Measurements from ENCODE around the gene NHLRC1. TPM values are rescaled to one million over a fixed set of nuclear protein-coding genes. Genes with fewer than 3 reads are reported as not detected.

The NHLRC1 gene
- total RNA-seq, 2 experiments from 2014 or later: 0.21 to 0.32 TPM

- H3K27ac Mint-ChIP-seq: no peak overlapping the region
- CTCF ChIA-PET: no interaction called here
- peaks cover 12% of the 10 kb centered on the region for H3K4me1 Mint-ChIP-seq (ENCODE audit: low read depth)
- no peak for DNase-seq
- no peak for ATAC-seq
- peaks cover 13% of the 10 kb centered on the region for H3K36me3 Mint-ChIP-seq (ENCODE audit: low read depth)
- POLR2A ChIA-PET: no interaction called here
- H3K9me3 Mint-ChIP-seq (ENCODE audit: insufficient read depth): no peaks in the 10 kb centered on the region
- no peaks in the 10 kb centered on the region for H3K27me3 Mint-ChIP-seq (ENCODE audit: low read depth)
- H3K4me3 Mint-ChIP-seq: no peak overlapping the region
Observed at GRCh38 chr6:18136260-18136659, 13.8 kb upstream of the NHLRC1 start.

GRCh38 chr6:18135171-18135570, 12.7 kb upstream of the NHLRC1 start:
- H3K27ac Mint-ChIP-seq: no peak overlapping the region
- H3K27me3 Mint-ChIP-seq (ENCODE audit: low read depth): no peaks in the 10 kb centered on the region
- ChIA-PET POLR2A (no interaction called here), CTCF (no interaction called here)
- no peaks in the 10 kb centered on the region for H3K9me3 Mint-ChIP-seq (ENCODE audit: insufficient read depth)
- ATAC-seq (no peak), DNase-seq (no peak)
- H3K36me3 Mint-ChIP-seq (ENCODE audit: low read depth): peaks cover 9% of the 10 kb centered on the region
- no peak overlapping the region for H3K4me3 Mint-ChIP-seq
- peaks cover 12% of the 10 kb centered on the region for H3K4me1 Mint-ChIP-seq (ENCODE audit: low read depth)

GRCh38 chr6:18132346-18132745, 9.9 kb upstream of the NHLRC1 start:
- Mint-ChIP-seq H3K9me3 (ENCODE audit: insufficient read depth) (no peaks in the 10 kb centered on the region), H3K27ac (no peak overlapping the region), H3K27me3 (ENCODE audit: low read depth) (no peaks in the 10 kb centered on the region), H3K4me1 (ENCODE audit: low read depth) (peaks cover 12% of the 10 kb centered on the region), H3K4me3 (no peak overlapping the region), H3K36me3 (ENCODE audit: low read depth) (peaks cover 4% of the 10 kb centered on the region)
- POLR2A ChIA-PET: no interaction called here
- CTCF ChIA-PET: interaction anchor here (1.2 kb wide), 1 partner anchor 10 kb away, joined by 3 read pairs; the partner anchor contains the start of gene NHLRC1
- ATAC-seq (no peak), DNase-seq (no peak)

GRCh38 chr6:18126121-18126520, 3.6 kb upstream of the NHLRC1 start:
- ATAC-seq (no peak), DNase-seq (no peak)
- Mint-ChIP-seq H3K4me3 (no peak overlapping the region), H3K4me1 (ENCODE audit: low read depth) (peaks cover 8% of the 10 kb centered on the region), H3K9me3 (ENCODE audit: insufficient read depth) (no peaks in the 10 kb centered on the region), H3K36me3 (ENCODE audit: low read depth) (no peaks in the 10 kb centered on the region), H3K27me3 (ENCODE audit: low read depth) (peaks cover 18% of the 10 kb centered on the region), H3K27ac (no peak overlapping the region)
- CTCF ChIA-PET: interaction anchor here (1.0 kb wide), 1 partner anchor 11 kb away, joined by 3 read pairs; no protein-coding TSS in a partner anchor
- POLR2A ChIA-PET: no interaction called here

GRCh38 chr6:18121580-18122127, 823 bp downstream of the NHLRC1 start:
- peaks cover 8% of the 10 kb centered on the region for H3K4me1 Mint-ChIP-seq (ENCODE audit: low read depth)
- H3K4me3 Mint-ChIP-seq: peak overlapping the region; percentile 52
- H3K27me3 Mint-ChIP-seq (ENCODE audit: low read depth): peaks cover 47% of the 10 kb centered on the region
- H3K9me3 Mint-ChIP-seq (ENCODE audit: insufficient read depth): no peaks in the 10 kb centered on the region
- DNase-seq: no peak
- CTCF ChIA-PET: interaction anchor here (0.8 to 1.6 kb wide), 6 partner anchors 11 to 144 kb away, joined by 3 to 7 read pairs (median 4); partner anchors contain the start of gene TPMT
- POLR2A ChIA-PET: no interaction called here
- H3K27ac Mint-ChIP-seq: no peak overlapping the region
- no peaks in the 10 kb centered on the region for H3K36me3 Mint-ChIP-seq (ENCODE audit: low read depth)
- ATAC-seq: no peak

GRCh38 chr6:18119236-18119635, 3.2 kb downstream of the NHLRC1 start:
- H3K36me3 Mint-ChIP-seq (ENCODE audit: low read depth): no peaks in the 10 kb centered on the region
- H3K9me3 Mint-ChIP-seq (ENCODE audit: insufficient read depth): no peaks in the 10 kb centered on the region
- DNase-seq (no peak), ATAC-seq (no peak)
- H3K27me3 Mint-ChIP-seq (ENCODE audit: low read depth): peaks cover 45% of the 10 kb centered on the region
- ChIA-PET POLR2A (no interaction called here), CTCF (no interaction called here)
- H3K4me1 Mint-ChIP-seq (ENCODE audit: low read depth): peaks cover 25% of the 10 kb centered on the region
- H3K27ac Mint-ChIP-seq: no peak overlapping the region
- no peak overlapping the region for H3K4me3 Mint-ChIP-seq

- ChIA-PET POLR2A (no interaction called here), CTCF (no interaction called here)
- H3K36me3 Mint-ChIP-seq (ENCODE audit: low read depth): no peaks in the 10 kb centered on the region
- H3K4me3 Mint-ChIP-seq: no peak overlapping the region
- H3K27ac Mint-ChIP-seq: no peak overlapping the region
- H3K9me3 Mint-ChIP-seq (ENCODE audit: insufficient read depth): no peaks in the 10 kb centered on the region
- H3K4me1 Mint-ChIP-seq (ENCODE audit: low read depth): peaks cover 26% of the 10 kb centered on the region
- ATAC-seq (no peak), DNase-seq (no peak)
- H3K27me3 Mint-ChIP-seq (ENCODE audit: low read depth): peaks cover 51% of the 10 kb centered on the region
Observed at GRCh38 chr6:18118330-18118729, 4.1 kb downstream of the NHLRC1 start.

- ChIA-PET CTCF (no interaction called here), POLR2A (no interaction called here)
- H3K4me1 Mint-ChIP-seq (ENCODE audit: low read depth): peaks cover 19% of the 10 kb centered on the region
- H3K9me3 Mint-ChIP-seq (ENCODE audit: insufficient read depth): no peaks in the 10 kb centered on the region
- no peaks in the 10 kb centered on the region for H3K36me3 Mint-ChIP-seq (ENCODE audit: low read depth)
- ATAC-seq (no peak), DNase-seq (no peak)
- H3K27me3 Mint-ChIP-seq (ENCODE audit: low read depth): peaks cover 51% of the 10 kb centered on the region
- no peak overlapping the region for H3K27ac Mint-ChIP-seq
- no peak overlapping the region for H3K4me3 Mint-ChIP-seq
Observed at GRCh38 chr6:18117136-18117535, 5.3 kb downstream of the NHLRC1 start.

- CTCF ChIA-PET: interaction anchor here (0.7 kb wide), 1 partner anchor 10 kb away, joined by 3 read pairs; no protein-coding TSS in a partner anchor
- ATAC-seq (peak; percentile 78), DNase-seq (peak; percentile 57)
- H3K4me1 Mint-ChIP-seq (ENCODE audit: low read depth): peaks cover 18% of the 10 kb centered on the region
- H3K9me3 Mint-ChIP-seq (ENCODE audit: insufficient read depth): no peaks in the 10 kb centered on the region
- H3K27me3 Mint-ChIP-seq (ENCODE audit: low read depth): peaks cover 58% of the 10 kb centered on the region
- H3K4me3 Mint-ChIP-seq: peak overlapping the region; percentile 39
- peak overlapping the region; percentile 3 for H3K27ac Mint-ChIP-seq
- POLR2A ChIA-PET: no interaction called here
- H3K36me3 Mint-ChIP-seq (ENCODE audit: low read depth): no peaks in the 10 kb centered on the region
Observed at GRCh38 chr6:18115356-18115755, 7.1 kb downstream of the NHLRC1 start.

GRCh38 chr6:18110162-18110561, 12.3 kb downstream of the NHLRC1 start:
- Mint-ChIP-seq H3K4me1 (ENCODE audit: low read depth) (peaks cover 9% of the 10 kb centered on the region), H3K36me3 (ENCODE audit: low read depth) (peaks cover 3% of the 10 kb centered on the region), H3K27me3 (ENCODE audit: low read depth) (peaks cover 44% of the 10 kb centered on the region), H3K4me3 (no peak overlapping the region), H3K27ac (no peak overlapping the region), H3K9me3 (ENCODE audit: insufficient read depth) (peaks cover 17% of the 10 kb centered on the region)
- no peak for ATAC-seq
- no peak for DNase-seq
- CTCF ChIA-PET: no interaction called here
- POLR2A ChIA-PET: no interaction called here

- peaks cover 3% of the 10 kb centered on the region for H3K36me3 Mint-ChIP-seq (ENCODE audit: low read depth)
- DNase-seq: no peak
- ATAC-seq: no peak
- POLR2A ChIA-PET: no interaction called here
- H3K9me3 Mint-ChIP-seq (ENCODE audit: insufficient read depth): peaks cover 17% of the 10 kb centered on the region
- peaks cover 43% of the 10 kb centered on the region for H3K27me3 Mint-ChIP-seq (ENCODE audit: low read depth)
- CTCF ChIA-PET: no interaction called here
- H3K4me3 Mint-ChIP-seq: no peak overlapping the region
- no peak overlapping the region for H3K27ac Mint-ChIP-seq
- no peaks in the 10 kb centered on the region for H3K4me1 Mint-ChIP-seq (ENCODE audit: low read depth)
Observed at GRCh38 chr6:18107061-18107460, 15.4 kb downstream of the NHLRC1 start.

GRCh38 chr6:18102783-18103509, 19.5 kb downstream of the NHLRC1 start:
- peaks cover 3% of the 10 kb centered on the region for H3K36me3 Mint-ChIP-seq (ENCODE audit: low read depth)
- ChIA-PET CTCF (no interaction called here), POLR2A (no interaction called here)
- H3K9me3 Mint-ChIP-seq (ENCODE audit: insufficient read depth): peaks cover 17% of the 10 kb centered on the region
- ATAC-seq: no peak
- H3K27me3 Mint-ChIP-seq (ENCODE audit: low read depth): peaks cover 34% of the 10 kb centered on the region
- no peak overlapping the region for H3K27ac Mint-ChIP-seq
- no peak for DNase-seq
- peaks cover 3% of the 10 kb centered on the region for H3K4me1 Mint-ChIP-seq (ENCODE audit: low read depth)
- H3K4me3 Mint-ChIP-seq: no peak overlapping the region

All from activated CD8-positive, alpha-beta T cell treated with anti-CD3 and anti-CD28 coated beads, Interleukin-2, amount 10 ng/mL, durations not matched to agents 7 days and 5 days (primary cell).